ENCODE data around the gene EMILIN3. TPM values are rescaled to one million over a fixed set of nuclear protein-coding genes. Genes with fewer than 3 reads are reported as not detected.

EMILIN3 gene
- total RNA-seq, 4 donors from 2014 or later = 0.13 to 0.76 (median 0.44) TPM; not detected in 1

GRCh38 chr20:41406353-41406752, 39.7 kb upstream of the EMILIN3 start:
- intact Hi-C loops (cut with DNase I) = loop anchor here (10.0 kb wide), 1 partner anchor 232 kb away; no protein-coding TSS in a partner anchor
- Histone ChIP-seq H3K4me3 (no peak overlapping the region), H3K27me3 (no peaks in the 10 kb centered on the region), H3K27ac (peak overlapping the region in 1 of 4 donors; percentile 2), H3K9me3 (no peaks in the 10 kb centered on the region), H3K36me3 (peaks cover 0 to 83% (median 9%) of the 10 kb centered on the region in 3 donors), H3K4me1 (peaks cover 4 to 48% (median 11%) of the 10 kb centered on the region in 3 donors)
- WGBS, 2 donors = 67 to 74% methylated on average over 8 to 10 of the region's 10 CpGs
- DNase-seq = no peak
- TF ChIP-seq POLR2A (IDR thresholded peaks at IDR 0.05) (no peak), CTCF (IDR thresholded peaks at IDR 0.05) (no peak)

DNA sequence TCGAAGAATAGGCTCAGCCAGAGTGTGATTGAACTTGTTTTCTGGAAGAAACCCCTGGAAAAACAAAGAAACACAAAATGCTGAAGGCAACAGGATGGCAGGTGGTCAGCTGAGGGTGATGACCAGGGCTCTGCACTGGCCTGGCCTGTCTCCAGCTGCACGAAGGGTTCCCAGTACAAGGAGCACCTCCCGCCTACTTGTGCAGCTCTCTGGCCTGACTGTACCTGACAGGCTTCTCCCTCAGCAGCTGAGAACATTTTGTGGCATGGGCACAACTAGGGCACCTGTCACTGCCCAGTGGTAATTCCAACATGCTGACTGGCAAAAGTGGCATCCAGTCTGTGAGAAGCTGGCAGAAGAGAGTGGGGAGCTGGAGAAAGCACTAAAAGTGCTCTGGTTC, 38.8 kb upstream of the EMILIN3 start:
- intact Hi-C loops (cut with DNase I) = loop anchor here (10.0 kb wide), 1 partner anchor 231 kb away; no protein-coding TSS in a partner anchor
- DNase-seq = no peak
- Histone ChIP-seq H3K4me3 (no peak overlapping the region), H3K27ac (no peak overlapping the region), H3K36me3 (peaks cover 0 to 74% (median 9%) of the 10 kb centered on the region in 3 donors), H3K27me3 (no peaks in the 10 kb centered on the region), H3K9me3 (no peaks in the 10 kb centered on the region), H3K4me1 (peaks cover 4 to 46% (median 9%) of the 10 kb centered on the region in 3 donors)
- WGBS, 2 donors = 80 to 100% methylated on average over 2 of the region's 3 CpGs
- TF ChIP-seq POLR2A (IDR thresholded peaks at IDR 0.05) (no peak), CTCF (IDR thresholded peaks at IDR 0.05) (no peak)

DNA sequence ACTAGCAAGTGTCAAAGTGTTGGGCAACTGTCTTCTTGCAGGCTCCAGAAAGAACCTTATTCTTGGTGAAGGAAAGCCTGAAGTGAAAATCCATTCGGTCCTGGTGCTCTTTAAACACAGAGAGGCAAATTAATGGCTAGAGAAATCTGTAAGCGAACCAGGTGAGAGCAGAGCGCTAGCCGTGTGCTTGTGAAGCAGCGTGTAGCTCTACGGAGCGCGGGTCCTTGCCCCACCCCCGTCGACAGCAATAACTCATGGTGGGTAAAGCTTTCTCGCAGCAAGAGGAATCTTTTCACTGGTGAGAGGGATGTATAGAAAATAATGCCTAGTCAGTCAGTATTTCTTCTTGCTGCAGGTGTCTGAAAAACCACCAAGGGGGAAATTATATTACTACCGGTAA, 37.0 kb upstream of the EMILIN3 start:
- WGBS, 2 donors = 90 to 92% methylated on average over 12 of the region's 12 CpGs
- no peak for DNase-seq
- Histone ChIP-seq H3K36me3 (peaks cover 0 to 55% (median 9%) of the 10 kb centered on the region in 3 donors), H3K27me3 (no peaks in the 10 kb centered on the region), H3K9me3 (no peaks in the 10 kb centered on the region), H3K4me1 (peaks cover 14 to 49% (median 21%) of the 10 kb centered on the region in 3 donors), H3K27ac (no peak overlapping the region), H3K4me3 (no peak overlapping the region)
- intact Hi-C loops (cut with DNase I) = loop anchor here (10.0 kb wide), 1 partner anchor 229 kb away; no protein-coding TSS in a partner anchor
- no peak for TF ChIP-seq CTCF (IDR thresholded peaks at IDR 0.05)
- no peak for TF ChIP-seq POLR2A (IDR thresholded peaks at IDR 0.05)

GRCh38 chr20:41398408-41398807, 31.8 kb upstream of the EMILIN3 start:
- Histone ChIP-seq H3K4me3 (no peak overlapping the region), H3K9me3 (no peaks in the 10 kb centered on the region), H3K27ac (peak overlapping the region; percentile 23 to 73 (median 72)), H3K4me1 (peaks cover 24 to 72% (median 44%) of the 10 kb centered on the region in 3 donors), H3K27me3 (no peaks in the 10 kb centered on the region), H3K36me3 (peaks cover 0 to 3% (median 0%) of the 10 kb centered on the region in 3 donors)
- WGBS, 2 donors = 58 to 100% methylated on average over 1 to 2 of the region's 2 CpGs
- no peak for TF ChIP-seq POLR2A (IDR thresholded peaks at IDR 0.05)
- no peak for DNase-seq
- intact Hi-C loops (cut with DNase I) = loop anchor here (5.0 kb wide), 1 partner anchor 56 kb away; the partner anchor contains the start of gene LPIN3

DNA sequence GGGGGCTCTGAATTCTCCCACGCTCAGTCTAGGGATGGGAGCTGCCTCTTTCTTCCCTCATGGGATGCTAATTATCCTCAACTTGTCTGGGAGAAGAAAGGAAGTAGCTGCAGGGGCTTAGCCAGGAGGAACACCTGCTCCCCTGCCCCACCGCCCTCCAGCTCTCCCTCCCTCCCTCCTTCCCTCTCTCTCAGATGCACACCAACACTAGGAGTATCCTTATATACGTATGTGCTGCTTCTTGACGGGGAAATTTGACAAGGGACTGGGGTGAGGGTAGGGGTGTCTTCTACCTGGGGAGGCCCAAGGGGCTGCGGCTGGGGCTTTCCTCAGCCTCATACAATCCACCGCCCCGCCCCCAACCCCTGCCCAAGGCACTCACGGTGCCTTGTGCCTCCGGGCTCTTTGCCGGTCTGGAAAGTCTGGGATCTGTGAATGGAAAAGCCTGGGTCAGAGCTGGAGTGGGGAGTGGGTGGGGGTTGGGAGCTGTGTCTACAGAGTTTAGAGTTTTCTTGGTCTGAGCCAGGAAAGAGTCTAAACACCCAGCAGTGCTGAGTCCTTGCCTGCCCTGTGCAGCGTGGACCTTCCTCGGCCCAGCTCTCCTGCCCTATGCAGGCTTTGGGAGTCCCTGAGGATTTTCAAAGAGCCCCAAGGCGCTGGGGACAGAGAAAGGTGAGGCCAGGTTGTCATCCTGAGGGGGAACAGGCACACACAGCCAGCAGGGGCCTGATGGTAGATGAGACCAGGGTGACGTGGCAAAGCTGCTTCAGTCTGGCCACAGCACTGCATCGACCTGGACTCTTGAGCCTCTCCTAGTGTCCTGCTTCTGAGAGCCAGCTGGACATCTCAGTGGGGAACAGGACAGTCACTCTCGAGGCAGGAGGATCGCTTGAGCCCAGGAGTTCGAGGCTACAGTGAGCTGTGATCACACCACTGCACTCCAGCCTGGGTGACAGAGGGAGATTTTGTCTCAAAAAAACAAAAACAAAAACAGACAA, 29.3 kb upstream of the EMILIN3 start:
- no peak overlapping the region for H3K4me3 ChIP-seq
- DNase-seq = no peak
- peak overlapping the region in 3 of 4 donors; percentile 30 to 51 (median 42) for H3K27ac ChIP-seq
- no peak for TF ChIP-seq POLR2A (IDR thresholded peaks at IDR 0.05)
- no peak for TF ChIP-seq CTCF (IDR thresholded peaks at IDR 0.05)
- intact Hi-C loops (cut with DNase I) = loop anchor here (5.0 kb wide), 1 partner anchor 54 kb away; the partner anchor contains the start of gene LPIN3
- peaks cover 30 to 95% (median 60%) of the 10 kb centered on the region in 3 donors for H3K4me1 ChIP-seq
- H3K27me3 ChIP-seq = no peaks in the 10 kb centered on the region
- no peaks in the 10 kb centered on the region for H3K36me3 ChIP-seq
- H3K9me3 ChIP-seq = no peaks in the 10 kb centered on the region
- 69 to 79% methylated on average over 5 to 11 of the region's 18 CpGs for WGBS, 2 donors

Measured in esophagus squamous epithelium (tissue), 5 donors.